ENCODE results near the gene SOX10. TPM values are rescaled to one million over a fixed set of nuclear protein-coding genes. Genes with fewer than 3 reads are reported as not detected.

Gene SOX10
- total and polyA plus RNA-seq, 9 of the 15 experiments (the other 6 are each of a cell fraction or from before 2014, with no cell fraction given): not detected

DNA sequence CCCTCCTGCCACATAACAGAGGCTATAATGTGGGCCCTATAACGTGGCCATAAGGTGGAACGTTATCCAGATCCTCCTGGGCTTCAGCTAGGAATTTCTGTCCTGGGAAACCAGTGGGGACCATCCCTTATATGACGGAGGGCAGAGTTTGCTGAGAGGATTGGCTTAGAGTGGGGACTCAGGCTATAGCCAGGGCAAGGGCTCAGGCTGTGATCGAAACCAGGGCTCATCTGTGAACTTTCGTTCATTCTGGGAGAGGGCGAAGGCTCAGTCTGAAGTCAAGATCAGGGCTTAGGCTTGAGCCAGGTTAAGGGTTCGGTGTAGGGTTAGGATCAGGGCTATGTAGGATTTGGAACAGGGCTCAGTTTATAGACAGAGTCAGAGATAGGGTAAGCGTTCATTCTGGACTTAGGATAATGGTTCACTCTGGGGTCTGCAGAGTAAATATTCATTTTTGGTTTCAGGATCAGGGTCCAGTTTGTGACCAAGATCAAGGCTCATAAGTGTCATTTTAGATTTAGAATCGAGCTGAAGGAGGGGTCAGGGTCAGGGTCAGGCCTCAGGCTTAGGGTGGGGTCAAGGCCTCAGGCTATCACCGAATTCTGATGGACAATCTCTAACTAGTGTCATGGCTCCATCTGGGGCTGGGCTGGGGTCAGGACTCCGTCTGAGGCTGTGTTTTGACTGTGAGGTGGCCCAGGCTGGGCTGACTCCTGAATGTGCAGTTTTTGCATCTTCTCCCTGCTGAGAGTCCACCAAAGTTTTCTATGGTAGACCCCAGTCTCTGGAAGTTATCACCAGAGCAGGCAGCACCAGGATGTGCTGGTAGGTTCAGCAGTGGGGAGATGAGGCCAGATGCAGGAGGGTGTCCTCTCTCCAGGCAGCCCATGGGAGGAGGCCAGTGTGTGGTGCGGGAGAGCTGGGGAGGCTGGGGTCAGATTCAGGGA, 33.9 kb upstream of the SOX10 start:
- BruUV-seq (replicated peaks): no TSS peak
- no peak for FAIRE-seq
- 49% methylated on average over 12 of the region's 12 CpGs for WGBS (ENCODE audit: insufficient coverage, low coverage, missing lambda C conversion rate)

More for the DNA sequence above, 33.9 kb upstream of the SOX10 start:
- H3K79me2 ChIP-seq (ENCODE audit: control insufficient read depth, insufficient read depth, low read length): no peaks in the 10 kb centered on the region
- ATAC-seq: peak; percentile 64; the same call in 2 of the 3 replicates
- no peaks in the 10 kb centered on the region for H3K9me3 ChIP-seq (replicated peaks; ENCODE audit: control insufficient read depth, insufficient read depth, low read depth, low read length)
- ChIA-PET POLR2A (interaction anchor here (0.7 kb wide), 1 partner anchor 12 kb away, joined by 3 read pairs; no protein-coding TSS in a partner anchor), CTCF (ENCODE audit: low intra/inter-chr PET ratio) (no interaction called here)
- intact Hi-C loops (cut with micrococcal nuclease) (no loop called here), in situ Hi-C loops (cut with MboI) (no loop called here)
- H2AFZ ChIP-seq (ENCODE audit: low read depth, low read length): 0 out of 2 replicates have a peak overlapping the region, but pooled peaks have one; percentile 23
- DNase-seq (ENCODE audit: extremely low read depth in 1 of 4, low spot score in 3 of 4): peak in 1 of 4 experiments; percentile 27
- H3K9me1 ChIP-seq (ENCODE audit: control insufficient read depth, insufficient read depth, low read length): no peaks in the 10 kb centered on the region
- peak overlapping the region in 1 of 2 experiments; percentile 26; a peak in 1 of 4 replicates for H3K9ac ChIP-seq (ENCODE audit: insufficient read depth in 1 of 2, low read depth in 2 of 2, low read length in 2 of 2)
- peaks cover 10 to 24% of the 10 kb centered on the region in 2 experiments; a peak in 4 of 5 replicates for H3K4me1 ChIP-seq (replicated peaks in 1 of 2; ENCODE audit: control insufficient read depth in 2 of 2, insufficient read depth in 2 of 2, low read length in 2 of 2)
- no peak overlapping the region for H3K4me2 ChIP-seq (ENCODE audit: insufficient read depth, low read length)
- H3K27me3 ChIP-seq (ENCODE audit: control insufficient read depth in 2 of 2, insufficient read depth in 2 of 2, low read length in 2 of 2): no peaks in the 10 kb centered on the region
- no peaks in the 10 kb centered on the region for H4K20me1 ChIP-seq (replicated peaks; ENCODE audit: control insufficient read depth, insufficient read depth, low read length)
- H3K36me3 ChIP-seq (ENCODE audit: control insufficient read depth, insufficient read depth, low read length): no peaks in the 10 kb centered on the region
- H3K27ac ChIP-seq (ENCODE audit: extremely low read depth, low read depth, low read length): no peak overlapping the region
- H3K4me3 ChIP-seq: no peak overlapping the region
- no peak for TF ChIP-seq SIN3A (IDR thresholded peaks at IDR 0.05; ENCODE audit: borderline replicate concordance in 2 of 2, control insufficient read depth in 1 of 2, low read depth in 2 of 2, low read length in 2 of 2)
- no peak for TF ChIP-seq EP300 (IDR thresholded peaks at IDR 0.05; ENCODE audit: low read length)
- TF ChIP-seq, protein P1, sequence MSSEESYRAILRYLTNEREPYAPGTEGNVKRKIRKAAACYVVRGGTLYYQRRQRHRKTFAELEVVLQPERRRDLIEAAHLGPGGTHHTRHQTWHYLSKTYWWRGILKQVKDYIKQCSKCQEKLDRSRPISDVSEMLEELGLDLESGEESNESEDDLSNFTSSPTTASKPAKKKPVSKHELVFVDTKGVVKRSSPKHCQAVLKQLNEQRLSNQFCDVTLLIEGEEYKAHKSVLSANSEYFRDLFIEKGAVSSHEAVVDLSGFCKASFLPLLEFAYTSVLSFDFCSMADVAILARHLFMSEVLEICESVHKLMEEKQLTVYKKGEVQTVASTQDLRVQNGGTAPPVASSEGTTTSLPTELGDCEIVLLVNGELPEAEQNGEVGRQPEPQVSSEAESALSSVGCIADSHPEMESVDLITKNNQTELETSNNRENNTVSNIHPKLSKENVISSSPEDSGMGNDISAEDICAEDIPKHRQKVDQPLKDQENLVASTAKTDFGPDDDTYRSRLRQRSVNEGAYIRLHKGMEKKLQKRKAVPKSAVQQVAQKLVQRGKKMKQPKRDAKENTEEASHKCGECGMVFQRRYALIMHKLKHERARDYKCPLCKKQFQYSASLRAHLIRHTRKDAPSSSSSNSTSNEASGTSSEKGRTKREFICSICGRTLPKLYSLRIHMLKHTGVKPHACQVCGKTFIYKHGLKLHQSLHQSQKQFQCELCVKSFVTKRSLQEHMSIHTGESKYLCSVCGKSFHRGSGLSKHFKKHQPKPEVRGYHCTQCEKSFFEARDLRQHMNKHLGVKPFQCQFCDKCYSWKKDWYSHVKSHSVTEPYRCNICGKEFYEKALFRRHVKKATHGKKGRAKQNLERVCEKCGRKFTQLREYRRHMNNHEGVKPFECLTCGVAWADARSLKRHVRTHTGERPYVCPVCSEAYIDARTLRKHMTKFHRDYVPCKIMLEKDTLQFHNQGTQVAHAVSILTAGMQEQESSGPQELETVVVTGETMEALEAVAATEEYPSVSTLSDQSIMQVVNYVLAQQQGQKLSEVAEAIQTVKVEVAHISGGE (CRISPR knock-in tag; IDR thresholded peaks at IDR 0.05): no peak
- TF ChIP-seq SRSF3 (IDR thresholded peaks at IDR 0.05; ENCODE audit: insufficient read depth, low read length): no peak
- TF ChIP-seq MED1 (CRISPR knock-in tag; IDR thresholded peaks at IDR 0.05; ENCODE audit: borderline replicate concordance): no peak
- no peak for TF ChIP-seq RHOXF2B (CRISPR knock-in tag; conservative IDR thresholded peaks at IDR 0.05)
- TF ChIP-seq ETV5 (CRISPR knock-in tag; IDR thresholded peaks at IDR 0.05; ENCODE audit: low read depth): no peak
- no peak for TF ChIP-seq GATA2 (CRISPR knock-in tag; IDR thresholded peaks at IDR 0.05)
- no peak for TF ChIP-seq ZNF124 (CRISPR knock-in tag; IDR thresholded peaks at IDR 0.05)
- TF ChIP-seq DPF2 (IDR thresholded peaks at IDR 0.05): no peak
- TF ChIP-seq, protein P2, sequence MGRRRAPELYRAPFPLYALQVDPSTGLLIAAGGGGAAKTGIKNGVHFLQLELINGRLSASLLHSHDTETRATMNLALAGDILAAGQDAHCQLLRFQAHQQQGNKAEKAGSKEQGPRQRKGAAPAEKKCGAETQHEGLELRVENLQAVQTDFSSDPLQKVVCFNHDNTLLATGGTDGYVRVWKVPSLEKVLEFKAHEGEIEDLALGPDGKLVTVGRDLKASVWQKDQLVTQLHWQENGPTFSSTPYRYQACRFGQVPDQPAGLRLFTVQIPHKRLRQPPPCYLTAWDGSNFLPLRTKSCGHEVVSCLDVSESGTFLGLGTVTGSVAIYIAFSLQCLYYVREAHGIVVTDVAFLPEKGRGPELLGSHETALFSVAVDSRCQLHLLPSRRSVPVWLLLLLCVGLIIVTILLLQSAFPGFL (CRISPR knock-in tag; IDR thresholded peaks at IDR 0.05): no peak
- no peak for TF ChIP-seq BRCA1 (IDR thresholded peaks at IDR 0.05)
- TF ChIP-seq BRCA1 (CRISPR knock-in tag; IDR thresholded peaks at IDR 0.05): no peak
- no peak for TF ChIP-seq TSC22D4 (tag; IDR thresholded peaks at IDR 0.05)
- no peak for TF ChIP-seq NFE2 (IDR thresholded peaks at IDR 0.05; ENCODE audit: low read depth)
- TF ChIP-seq ZNF561 (CRISPR knock-in tag; conservative IDR thresholded peaks at IDR 0.05): no peak
- no peak for TF ChIP-seq L3MBTL2 (IDR thresholded peaks at IDR 0.05)
- no peak for TF ChIP-seq PPARD (CRISPR knock-in tag; IDR thresholded peaks at IDR 0.05)
